Activated T-cell treated with anti-CD3 and anti-CD28 coated beads, Interleukin-2, amount 50 U/mL, for 24 hours (primary cell): ENCODE results near the gene NYNRIN.
"Not testable (repeated sequence)": the region's sequence is repeated elsewhere in the genome, so short reads cannot be mapped to it uniquely, and the experiment has no call there.

Experiments
- DNase-seq: peaks from one replicate; pipeline ENCODE4 v3.0.0-alpha.2; 2020
- H3K27ac Mint-ChIP-seq: 2 replicates; pipeline ENCODE4 v1.8.0; 2020; ENCODE audit warnings: mild to moderate bottlenecking, mixed read lengths
- H3K27me3 Mint-ChIP-seq: 2 replicates; pipeline ENCODE4 v1.8.0; 2020; ENCODE audit warnings: mixed read lengths
- H3K36me3 Mint-ChIP-seq: 2 replicates; pipeline ENCODE4 v1.8.0; 2020; ENCODE audit warnings: low read depth, mixed read lengths
- H3K4me1 Mint-ChIP-seq: 2 replicates; pipeline ENCODE4 v1.8.0; 2020; ENCODE audit warnings: low read depth, mixed read lengths
- H3K4me3 Mint-ChIP-seq: 2 replicates; pipeline ENCODE4 v1.8.0; 2020; ENCODE audit warnings: mild to moderate bottlenecking, moderate library complexity, mixed read lengths
- H3K9me3 Mint-ChIP-seq: 2 replicates; pipeline ENCODE4 v1.8.0; 2020; ENCODE audit warnings: mixed read lengths

Gene NYNRIN

GRCh38 chr14:24398653-24399446, at the start of gene NYNRIN:
Gene NYNRIN, plus strand, starts transcription at chr14:24399003. Its CDS starts 244 bp downstream, at chr14:24399247.
- H3K36me3 Mint-ChIP-seq, result no peaks in the 10 kb centered on the region
- no peaks in the 10 kb centered on the region for H3K9me3 Mint-ChIP-seq
- H3K4me3 Mint-ChIP-seq, result peak within 1 kb of the TSS; percentile 51
- DNase-seq, result peak; percentile 52
- peaks cover 4% of the 10 kb centered on the region for H3K4me1 Mint-ChIP-seq
- peaks cover 19% of the 10 kb centered on the region for H3K27me3 Mint-ChIP-seq
- H3K27ac Mint-ChIP-seq, result no peak within 1 kb of the TSS

GRCh38 chr14:24349742-24350141, 49.1 kb upstream of the NYNRIN start:
- Mint-ChIP-seq H3K27ac (no peak overlapping the region), H3K9me3 (no peaks in the 10 kb centered on the region), H3K4me3 (no peak overlapping the region), H3K4me1 (peaks cover 3% of the 10 kb centered on the region), H3K36me3 (no peaks in the 10 kb centered on the region), H3K27me3 (peaks cover 69% of the 10 kb centered on the region)
- DNase-seq, result no peak

DNA sequence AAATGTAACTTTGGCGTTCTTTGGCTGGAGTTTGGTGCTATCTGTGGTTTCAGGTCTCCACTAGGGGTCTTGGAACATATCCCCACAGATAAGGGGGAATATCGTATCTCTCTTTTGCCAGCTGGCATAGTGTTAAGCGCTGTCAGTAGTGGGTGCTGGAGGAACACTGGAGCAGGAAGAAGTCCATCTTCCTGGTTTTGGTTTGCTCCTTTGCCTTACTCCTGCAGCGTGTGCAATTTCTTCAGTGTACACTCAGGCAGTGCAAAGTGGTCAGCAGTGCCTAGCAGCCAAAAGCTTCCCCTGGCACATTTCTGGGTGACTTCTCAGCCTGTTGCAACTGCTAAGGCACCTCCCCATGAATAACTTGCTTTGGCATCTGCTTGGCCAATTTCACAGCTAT, 47.3 kb upstream of the NYNRIN start:
- peaks cover 60% of the 10 kb centered on the region for H3K27me3 Mint-ChIP-seq

GRCh38 chr14:24353559-24354481, 45.0 kb upstream of the NYNRIN start:
- H3K36me3 Mint-ChIP-seq, result no peaks in the 10 kb centered on the region
- H3K27me3 Mint-ChIP-seq, result peaks cover 56% of the 10 kb centered on the region
- DNase-seq, result no peak
- no peak overlapping the region for H3K4me3 Mint-ChIP-seq
- H3K9me3 Mint-ChIP-seq, result no peaks in the 10 kb centered on the region
- peak overlapping the region; percentile 38 for H3K27ac Mint-ChIP-seq
- H3K4me1 Mint-ChIP-seq, result peaks cover 3% of the 10 kb centered on the region

More for the DNA sequence above, 47.3 kb upstream of the NYNRIN start:
- H3K36me3 Mint-ChIP-seq, result no peaks in the 10 kb centered on the region
- H3K9me3 Mint-ChIP-seq, result no peaks in the 10 kb centered on the region
- no peak overlapping the region for H3K4me3 Mint-ChIP-seq
- no peak for DNase-seq
- H3K27ac Mint-ChIP-seq, result no peak overlapping the region
- peaks cover 3% of the 10 kb centered on the region for H3K4me1 Mint-ChIP-seq

- H3K27ac Mint-ChIP-seq, result not testable (repeated sequence)
- H3K27me3 Mint-ChIP-seq, result peaks cover 54% of the 10 kb centered on the region
These were observed 44.3 kb upstream of the NYNRIN start for GRCh38 chr14:24354482-24354825.

GRCh38 chr14:24355009-24355408, 43.8 kb upstream of the NYNRIN start:
- Mint-ChIP-seq H3K4me1 (peaks cover 3% of the 10 kb centered on the region), H3K9me3 (no peaks in the 10 kb centered on the region), H3K4me3 (no peak overlapping the region), H3K27me3 (peaks cover 52% of the 10 kb centered on the region), H3K36me3 (no peaks in the 10 kb centered on the region), H3K27ac (no peak overlapping the region)
- DNase-seq, result no peak

More at GRCh38 chr14:24354482-24354825, 44.3 kb upstream of the NYNRIN start:
- DNase-seq, H3K4me3 Mint-ChIP-seq, H3K36me3 Mint-ChIP-seq, H3K9me3 Mint-ChIP-seq, H3K4me1 Mint-ChIP-seq: not testable (repeated sequence)

DNA sequence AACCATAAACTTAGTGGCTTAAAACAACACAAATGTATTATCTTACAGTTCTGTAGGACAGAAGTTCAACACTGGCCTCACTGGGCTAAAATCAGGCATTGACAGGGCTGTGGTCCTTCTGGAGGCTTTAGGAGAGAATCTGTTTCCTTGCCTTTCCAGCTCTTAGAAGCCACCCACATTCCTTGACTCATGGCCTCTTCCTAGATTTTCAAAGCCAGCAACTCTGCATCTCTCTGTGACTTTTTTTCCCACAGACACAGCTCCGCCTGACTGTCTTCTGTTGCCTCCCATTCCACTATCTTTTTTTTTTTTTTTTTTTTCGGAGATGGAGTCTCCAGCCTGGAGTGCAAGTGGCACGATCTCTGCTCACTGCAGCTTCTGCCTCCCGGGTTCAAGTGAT, 42.6 kb upstream of the NYNRIN start:
- H3K27ac Mint-ChIP-seq, result no peak overlapping the region
- H3K4me1 Mint-ChIP-seq, result peaks cover 3% of the 10 kb centered on the region
- H3K36me3 Mint-ChIP-seq, result no peaks in the 10 kb centered on the region
- H3K27me3 Mint-ChIP-seq, result peaks cover 48% of the 10 kb centered on the region
- H3K4me3 Mint-ChIP-seq, result no peak overlapping the region
- no peak for DNase-seq
- H3K9me3 Mint-ChIP-seq, result no peaks in the 10 kb centered on the region

DNA sequence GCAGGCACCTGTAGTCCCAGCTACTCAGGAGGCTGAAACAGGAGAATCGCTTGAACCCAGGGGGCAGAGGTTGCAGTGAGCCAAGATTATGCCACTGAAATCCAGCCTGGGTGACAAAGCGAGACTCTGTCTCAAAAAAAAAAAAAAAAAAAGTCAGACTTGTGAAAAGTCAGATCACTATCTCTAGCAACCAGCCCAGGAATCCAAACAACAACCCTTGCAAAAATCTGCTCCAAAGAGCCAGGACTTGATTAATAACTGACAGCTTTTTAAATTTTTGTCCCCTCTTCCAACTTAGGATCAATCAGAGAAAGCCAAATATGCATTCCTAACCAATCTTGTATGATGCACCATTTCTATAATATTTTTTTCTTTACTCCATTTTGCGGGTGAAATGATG, 38.5 kb upstream of the NYNRIN start:
- Mint-ChIP-seq H3K4me3 (no peak overlapping the region), H3K4me1 (peaks cover 3% of the 10 kb centered on the region), H3K27ac (no peak overlapping the region), H3K36me3 (no peaks in the 10 kb centered on the region), H3K9me3 (no peaks in the 10 kb centered on the region), H3K27me3 (peaks cover 39% of the 10 kb centered on the region)
- no peak for DNase-seq

GRCh38 chr14:24361326-24361725, 37.5 kb upstream of the NYNRIN start:
- Mint-ChIP-seq H3K27me3 (peaks cover 48% of the 10 kb centered on the region), H3K27ac (no peak overlapping the region)

DNA sequence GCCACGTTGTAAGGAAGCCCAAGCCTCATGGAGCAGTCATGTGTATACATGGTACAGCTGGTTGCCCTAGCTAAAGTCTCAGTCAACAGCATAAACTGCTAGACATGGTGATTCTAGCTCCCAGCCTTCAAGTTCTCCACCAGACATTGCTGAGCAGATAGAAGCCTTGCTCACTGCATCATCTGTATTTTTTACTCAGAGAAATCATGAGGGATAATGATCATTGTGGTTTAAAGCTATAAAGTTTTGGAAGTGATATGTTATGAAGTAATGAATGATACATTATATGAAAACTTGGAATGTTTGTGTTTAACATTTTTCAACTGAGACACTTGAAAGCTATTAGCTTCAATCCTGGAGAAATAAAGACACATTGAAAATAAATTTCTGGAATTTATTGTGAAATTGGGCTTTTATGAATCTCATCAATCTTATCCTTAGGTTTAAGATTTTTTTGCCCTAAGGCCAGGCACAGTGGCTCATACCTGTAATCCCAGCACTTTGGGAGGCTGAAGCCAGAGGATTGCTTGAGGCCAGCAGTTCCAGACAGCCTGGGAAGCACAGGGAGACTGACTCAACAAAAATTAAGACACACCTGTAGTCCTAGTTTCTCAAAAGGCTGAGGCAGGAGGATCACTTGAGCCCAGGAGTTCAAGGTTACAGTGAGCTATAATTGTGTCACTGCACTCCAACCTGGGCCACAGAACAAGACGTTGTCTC, 36.4 kb upstream of the NYNRIN start:
- Mint-ChIP-seq H3K36me3 (no peaks in the 10 kb centered on the region), H3K9me3 (no peaks in the 10 kb centered on the region), H3K4me1 (peaks cover 19% of the 10 kb centered on the region), H3K4me3 (no peak overlapping the region), H3K27me3 (peaks cover 53% of the 10 kb centered on the region), H3K27ac (no peak overlapping the region)
- no peak for DNase-seq

More at GRCh38 chr14:24361326-24361725, 37.5 kb upstream of the NYNRIN start:
- Mint-ChIP-seq H3K9me3 (no peaks in the 10 kb centered on the region), H3K4me1 (peaks cover 11% of the 10 kb centered on the region), H3K4me3 (no peak overlapping the region), H3K36me3 (no peaks in the 10 kb centered on the region)
- no peak for DNase-seq

DNA sequence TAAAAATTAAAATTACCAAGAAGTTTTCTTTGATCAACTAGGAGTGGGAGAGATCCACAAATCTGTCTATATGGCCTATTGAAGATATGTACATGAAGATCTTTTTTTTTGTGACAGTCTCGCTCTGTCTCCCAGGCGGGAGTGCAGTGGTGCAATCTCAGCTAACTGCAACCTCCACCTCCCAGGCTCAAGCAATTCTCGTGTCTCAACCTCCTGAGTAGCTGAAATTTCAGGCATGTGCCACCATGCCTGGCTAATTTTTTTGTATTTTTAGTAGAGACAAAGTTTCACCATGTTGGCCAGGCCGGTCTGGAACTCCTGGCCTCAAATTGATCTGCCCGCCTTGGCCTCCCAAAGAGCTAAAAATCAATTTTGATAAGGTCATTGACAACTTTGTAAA, 35.4 kb upstream of the NYNRIN start:
- H3K4me3 Mint-ChIP-seq, result no peak overlapping the region
- H3K4me1 Mint-ChIP-seq, result peaks cover 26% of the 10 kb centered on the region

GRCh38 chr14:24364841-24365240, 34.0 kb upstream of the NYNRIN start:
- peaks cover 61% of the 10 kb centered on the region for H3K27me3 Mint-ChIP-seq
- DNase-seq, result no peak
- no peak overlapping the region for H3K4me3 Mint-ChIP-seq
- no peak overlapping the region for H3K27ac Mint-ChIP-seq
- H3K36me3 Mint-ChIP-seq, result no peaks in the 10 kb centered on the region
- H3K9me3 Mint-ChIP-seq, result no peaks in the 10 kb centered on the region
- H3K4me1 Mint-ChIP-seq, result peaks cover 26% of the 10 kb centered on the region

More for the DNA sequence above, 35.4 kb upstream of the NYNRIN start:
- no peaks in the 10 kb centered on the region for H3K9me3 Mint-ChIP-seq
- DNase-seq, result no peak
- peaks cover 57% of the 10 kb centered on the region for H3K27me3 Mint-ChIP-seq
- H3K36me3 Mint-ChIP-seq, result no peaks in the 10 kb centered on the region
- H3K27ac Mint-ChIP-seq, result no peak overlapping the region

GRCh38 chr14:24365600-24366412, 33.0 kb upstream of the NYNRIN start:
- H3K27ac Mint-ChIP-seq, result peak overlapping the region; percentile 68

GRCh38 chr14:24366413-24366720, 32.4 kb upstream of the NYNRIN start:
- Mint-ChIP-seq H3K27me3 (peaks cover 52% of the 10 kb centered on the region), H3K36me3 (no peaks in the 10 kb centered on the region), H3K4me1 (peaks cover 26% of the 10 kb centered on the region), H3K27ac (no peak overlapping the region), H3K4me3 (peak overlapping the region; percentile 59), H3K9me3 (no peaks in the 10 kb centered on the region)
- DNase-seq, result no peak

More at GRCh38 chr14:24365600-24366412, 33.0 kb upstream of the NYNRIN start:
- H3K36me3 Mint-ChIP-seq, result no peaks in the 10 kb centered on the region
- H3K27me3 Mint-ChIP-seq, result peaks cover 55% of the 10 kb centered on the region
- H3K4me3 Mint-ChIP-seq, result peak overlapping the region; percentile 59
- DNase-seq, result peak; percentile 76
- H3K9me3 Mint-ChIP-seq, result no peaks in the 10 kb centered on the region
- H3K4me1 Mint-ChIP-seq, result peaks cover 26% of the 10 kb centered on the region
